Urinary bladder (tissue), 4 donors: Measurements from ENCODE around the gene MSRB1. TPM values are rescaled to one million over a fixed set of nuclear protein-coding genes. Genes with fewer than 3 reads are reported as not detected.

ENCODE experiments used
- DNase-seq: peaks from one replicate; pipeline ENCODE4 v3.0.0-alpha.2; 2015; ENCODE audit errors: extremely low spot score
- H3K27ac ChIP-seq: one replicate; pipeline ENCODE4 v1.5.1; 2013; ENCODE audit warnings: low read depth, mild to moderate bottlenecking, moderate library complexity
- H3K36me3 ChIP-seq: one replicate; pipeline ENCODE4 v1.6.1; 2013; ENCODE audit warnings: mild to moderate bottlenecking, moderate library complexity; ENCODE audit not compliant: insufficient read depth
- H3K4me1 ChIP-seq: one replicate; pipeline ENCODE4 v1.6.1; 2013; ENCODE audit warnings: mild to moderate bottlenecking, moderate library complexity; ENCODE audit not compliant: insufficient read depth
- H3K4me3 ChIP-seq: one replicate; pipeline ENCODE4 v1.5.1; 2013; ENCODE audit warnings: low read depth, low read length
- WGBS: extraction: QIAGEN DNeasy Blood & Tissue Kit; methylation state at CpG from one replicate; pipeline ENCODE4 v1.1.7; 2013; 5-methylcytosine and 5-hydroxymethylcytosine counted together
- polyA plus RNA-seq: library from polyadenylated mRNA; stranded (reverse); fragments of 200-250 nt; gene quantifications from one replicate; pipeline ENCODE4 v1.2.3, GENCODE V29; 2013
- total RNA-seq: library from RNA; depleted of rRNA; stranded (reverse); fragments of >200 nt; gene quantifications from one replicate; pipeline ENCODE4 v1.2.3, GENCODE V29; 2014
- donor health status: healthy with polysubstance abuse.
- donor health status: healthy.

Gene MSRB1, protein sequence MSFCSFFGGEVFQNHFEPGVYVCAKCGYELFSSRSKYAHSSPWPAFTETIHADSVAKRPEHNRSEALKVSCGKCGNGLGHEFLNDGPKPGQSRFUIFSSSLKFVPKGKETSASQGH
- 4.0 TPM for total RNA-seq
- 107 TPM for polyA plus RNA-seq

- Histone ChIP-seq H3K4me1 (no peaks in the 10 kb centered on the region), H3K27ac (peak within 1 kb of the TSS; percentile 79), H3K36me3 (peaks cover 5% of the 10 kb centered on the region), H3K4me3 (peak within 1 kb of the TSS; percentile 74)
- DNase-seq = peak; percentile 98
- under 1% methylated on average over 77 of the region's 77 CpGs for WGBS
Observed at GRCh38 chr16:1942810-1943726, at the start of gene MSRB1. TSS of gene MSRB1 (minus strand) at chr16:1943199. CDS start at chr16:1943156, 43 bp downstream.

- Histone ChIP-seq H3K36me3 (peaks cover 1% of the 10 kb centered on the region), H3K27ac (no peak overlapping the region), H3K4me3 (peak overlapping the region; percentile 1), H3K4me1 (no peaks in the 10 kb centered on the region)
- WGBS = 3% methylated on average over 95 of the region's 96 CpGs
- DNase-seq = peak; percentile 57
Observed at GRCh38 chr16:1991948-1992703, 49.1 kb upstream of the MSRB1 start.

DNA sequence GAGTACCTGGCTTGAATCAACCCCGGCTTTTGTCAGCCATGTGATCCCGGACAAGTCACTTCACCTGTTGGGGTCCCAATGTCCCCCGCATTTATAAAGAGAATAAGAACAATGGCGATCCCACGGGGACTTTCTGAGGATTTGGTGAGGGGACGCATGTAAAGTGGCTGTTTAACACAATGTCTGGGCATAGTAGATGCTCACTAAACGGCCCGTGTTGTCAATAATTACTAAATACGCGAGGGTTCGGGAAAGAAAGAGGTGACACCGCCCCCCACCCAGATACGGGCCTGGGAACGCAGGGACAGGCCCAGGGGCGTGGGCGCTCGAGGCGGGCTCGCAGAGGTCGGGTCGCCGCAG lies 48.6 kb upstream of the MSRB1 start:
- no peak overlapping the region for H3K27ac ChIP-seq
- no peaks in the 10 kb centered on the region for H3K4me1 ChIP-seq
- 15% methylated on average over 22 of the region's 22 CpGs for WGBS
- no peak for DNase-seq
- H3K36me3 ChIP-seq = peaks cover 3% of the 10 kb centered on the region
- H3K4me3 ChIP-seq = no peak overlapping the region

DNA sequence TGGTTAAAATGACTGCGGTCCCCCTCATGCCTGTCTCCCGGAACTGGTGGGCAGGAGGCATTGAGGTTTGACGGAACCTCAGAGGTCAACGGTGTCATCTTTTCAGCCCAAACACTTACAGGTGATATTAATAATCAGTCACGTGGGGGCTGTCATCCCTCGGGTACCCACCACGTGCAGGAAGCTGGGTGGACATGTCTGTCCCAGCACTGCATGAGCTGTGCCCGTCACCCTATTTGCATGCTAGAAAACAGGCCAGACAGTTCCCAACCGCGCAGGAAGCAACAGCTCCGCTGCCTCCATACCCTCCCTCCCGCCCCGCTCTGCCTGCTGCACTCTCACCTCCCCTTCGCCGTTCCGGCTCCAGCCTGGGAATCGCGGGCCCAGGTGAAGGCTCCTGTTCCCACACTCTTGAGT lies 48.1 kb upstream of the MSRB1 start:
- no peaks in the 10 kb centered on the region for H3K4me1 ChIP-seq
- H3K27ac ChIP-seq = no peak overlapping the region
- DNase-seq = no peak
- 14% methylated on average over 18 of the region's 18 CpGs for WGBS
- H3K4me3 ChIP-seq = no peak overlapping the region
- H3K36me3 ChIP-seq = peaks cover 3% of the 10 kb centered on the region

GRCh38 chr16:1990351-1991134 lies 47.5 kb upstream of the MSRB1 start:
- WGBS = 3% methylated on average over 50 of the region's 50 CpGs
- Histone ChIP-seq H3K4me3 (peak overlapping the region; percentile 20), H3K27ac (no peak overlapping the region), H3K4me1 (no peaks in the 10 kb centered on the region), H3K36me3 (peaks cover 5% of the 10 kb centered on the region)
- DNase-seq = no peak

DNA sequence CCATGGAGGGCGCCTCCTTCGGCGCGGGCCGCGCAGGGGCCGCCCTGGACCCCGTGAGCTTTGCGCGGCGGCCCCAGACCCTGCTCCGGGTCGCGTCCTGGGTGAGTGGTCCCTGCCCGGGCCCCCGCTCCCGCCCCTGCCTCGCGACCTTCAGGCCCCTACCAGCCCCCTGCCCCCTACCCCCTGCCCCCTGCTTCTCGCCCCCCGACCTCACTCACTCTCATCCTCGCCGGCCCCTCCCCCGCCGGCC lies 47.0 kb upstream of the MSRB1 start:
- DNase-seq = no peak
- peaks cover 5% of the 10 kb centered on the region for H3K36me3 ChIP-seq
- H3K4me3 ChIP-seq = peak overlapping the region; percentile 20
- H3K4me1 ChIP-seq = no peaks in the 10 kb centered on the region
- under 1% methylated on average over 25 of the region's 25 CpGs for WGBS
- no peak overlapping the region for H3K27ac ChIP-seq

- DNase-seq = no peak
- H3K4me3 ChIP-seq = peak within 1 kb of the TSS; percentile 20
- H3K4me1 ChIP-seq = no peaks in the 10 kb centered on the region
- peaks cover 5% of the 10 kb centered on the region for H3K36me3 ChIP-seq
- H3K27ac ChIP-seq = no peak within 1 kb of the TSS
- 5% methylated on average over 65 of the region's 67 CpGs for WGBS
Observed at GRCh38 chr16:1989209-1990100, 46.5 kb upstream of the MSRB1 start, which contains the start of gene SYNGR3. TSS of gene SYNGR3 (plus strand) at chr16:1989970. CDS start at chr16:1990103, 133 bp downstream.

DNA sequence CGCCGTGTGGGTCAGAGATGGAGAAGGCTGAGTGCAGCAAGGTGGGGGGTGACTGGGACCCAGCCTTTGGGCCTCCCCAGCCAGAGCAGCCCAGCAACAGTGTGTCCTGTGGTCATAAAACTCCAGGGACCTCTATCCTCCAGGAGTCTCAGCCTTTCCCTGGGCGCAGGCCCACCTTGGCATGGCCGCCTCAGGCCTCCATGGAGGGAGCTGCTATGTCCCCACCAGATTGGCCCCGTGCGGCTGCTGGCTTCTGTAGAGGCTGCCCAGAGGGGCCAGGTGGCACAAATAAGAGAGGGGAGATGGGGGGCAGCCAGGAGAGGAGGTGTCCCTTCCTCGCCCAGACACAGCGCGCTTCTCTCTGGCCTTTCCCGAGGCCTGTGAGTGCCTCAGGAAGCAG lies 44.2 kb upstream of the MSRB1 start:
- 91% methylated on average over 10 of the region's 10 CpGs for WGBS
- DNase-seq = no peak
- H3K27ac ChIP-seq = no peak overlapping the region
- no peak overlapping the region for H3K4me3 ChIP-seq
- H3K4me1 ChIP-seq = no peaks in the 10 kb centered on the region
- H3K36me3 ChIP-seq = peaks cover 5% of the 10 kb centered on the region

- Histone ChIP-seq H3K27ac (no peak overlapping the region), H3K4me3 (no peak overlapping the region), H3K4me1 (no peaks in the 10 kb centered on the region), H3K36me3 (peaks cover 5% of the 10 kb centered on the region)
- 94% methylated on average over 14 of the region's 14 CpGs for WGBS
- no peak for DNase-seq
Observed at GRCh38 chr16:1985466-1986150, 42.6 kb upstream of the MSRB1 start.

DNA sequence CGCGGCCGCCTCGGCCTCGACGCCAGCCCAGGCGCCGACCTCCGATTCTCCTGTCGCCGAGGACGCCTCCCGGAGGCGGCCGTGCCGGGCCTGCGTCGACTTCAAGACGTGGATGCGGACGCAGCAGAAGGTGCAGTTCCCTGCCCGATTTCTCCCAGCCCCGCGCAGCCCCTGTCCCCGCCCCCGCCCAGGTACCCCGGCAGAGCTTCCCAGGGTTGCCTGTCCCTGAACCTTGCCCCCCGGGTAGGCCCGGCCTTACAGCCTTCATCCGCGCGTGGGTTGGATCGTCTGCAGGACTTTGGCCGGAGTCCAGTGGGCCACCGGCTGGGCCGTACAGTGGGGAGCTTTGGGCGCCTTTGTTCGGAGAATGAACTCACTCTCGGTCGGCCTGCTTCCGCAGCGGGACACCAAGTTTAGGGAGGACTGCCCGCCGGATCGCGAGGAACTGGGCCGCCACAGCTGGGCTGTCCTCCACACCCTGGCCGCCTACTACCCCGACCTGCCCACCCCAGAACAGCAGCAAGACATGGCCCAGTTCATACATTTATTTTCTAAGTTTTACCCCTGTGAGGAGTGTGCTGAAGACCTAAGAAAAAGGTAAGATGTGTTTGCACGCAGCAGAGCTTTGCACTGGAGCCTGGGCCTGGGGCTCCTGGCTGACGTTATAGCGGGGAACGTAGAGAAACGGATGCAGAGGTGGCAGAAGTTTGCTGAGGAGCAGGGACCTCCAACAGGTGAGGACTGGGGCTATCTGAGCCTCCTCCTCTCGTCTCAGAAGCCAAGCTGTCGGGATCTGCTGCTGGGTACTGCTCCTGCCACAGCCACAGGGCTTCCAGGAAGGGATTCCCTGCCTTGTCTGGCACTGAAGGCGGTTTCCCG lies 41.6 kb upstream of the MSRB1 start:
- Histone ChIP-seq H3K4me3 (peak overlapping the region; percentile 76), H3K36me3 (peaks cover 5% of the 10 kb centered on the region), H3K4me1 (no peaks in the 10 kb centered on the region), H3K27ac (no peak overlapping the region)
- no peak for DNase-seq
- 10% methylated on average over 58 of the region's 58 CpGs for WGBS

DNA sequence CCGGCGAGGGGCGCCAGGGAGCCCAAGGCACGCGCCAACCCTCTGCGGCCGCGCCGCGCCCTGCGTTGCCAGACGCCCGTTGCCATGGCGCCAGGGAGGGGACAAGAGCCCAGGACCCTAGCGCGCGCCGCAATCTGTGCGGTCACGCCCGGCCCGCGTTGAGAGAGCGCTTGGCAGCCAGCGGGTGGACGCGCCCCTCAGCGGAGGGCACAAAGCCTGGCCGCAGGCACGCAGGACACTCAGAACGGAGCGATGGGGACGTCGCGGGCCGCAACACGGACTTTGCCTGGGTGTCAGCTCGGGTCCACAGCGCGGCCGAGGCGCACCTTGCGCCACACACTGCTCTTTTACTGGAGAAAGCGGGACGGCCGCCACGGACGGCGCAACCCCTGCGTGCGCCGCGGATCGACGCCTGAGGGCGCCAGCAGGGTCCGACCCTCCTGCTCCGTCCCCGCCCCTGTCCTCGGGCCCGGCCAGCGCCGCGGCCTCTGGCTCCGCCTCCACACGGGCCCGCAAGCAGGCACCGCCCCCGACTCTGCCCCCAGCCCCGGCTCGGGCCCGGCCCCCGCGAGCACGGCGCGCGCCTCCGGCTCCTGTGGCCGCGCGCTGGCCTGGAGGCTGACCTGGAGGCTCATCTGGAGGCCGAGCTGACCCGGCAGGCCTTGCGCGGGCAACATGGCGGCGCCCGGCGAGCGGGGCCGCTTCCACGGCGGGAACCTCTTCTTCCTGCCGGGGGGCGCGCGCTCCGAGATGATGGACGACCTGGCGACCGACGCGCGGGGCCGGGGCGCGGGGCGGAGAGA lies 40.7 kb upstream of the MSRB1 start, which contains the start of gene GFER:
Gene GFER, plus strand, starts transcription at position 650 of the 803 bp plus-strand sequence. Its CDS starts 26 bp downstream, at position 676.
- Histone ChIP-seq H3K36me3 (peaks cover 5% of the 10 kb centered on the region), H3K4me1 (no peaks in the 10 kb centered on the region), H3K27ac (peak within 1 kb of the TSS; percentile 59), H3K4me3 (peak within 1 kb of the TSS; percentile 76)
- DNase-seq = no peak
- WGBS = under 1% methylated on average over 109 of the region's 109 CpGs
